COR-L47 (cell line): Measurements from ENCODE around the gene ALG9.

Source experiments
- DNase-seq: peaks from one replicate; lab custom pipeline; 2025; lab: John Stamatoyannopoulos, UW

The ALG9 gene

GRCh38 chr11:111765984-111766833 lies 105.2 kb downstream of the ALG9 start, which contains the start of gene PPP2R1B:
Gene PPP2R1B, minus strand, starts transcription at chr11:111766389. Its CDS starts 28 bp downstream, at chr11:111766361.
- DNase-seq = peak; percentile 26

GRCh38 chr11:111765320-111765983 lies 105.9 kb downstream of the ALG9 start:
- DNase-seq = no peak

GRCh38 chr11:111764621-111765020 lies 106.8 kb downstream of the ALG9 start:
- DNase-seq = no peak

- no peak for DNase-seq
Measured at GRCh38 chr11:111762981-111763643, 108.3 kb downstream of the ALG9 start.

GRCh38 chr11:111762526-111762925 lies 108.9 kb downstream of the ALG9 start:
- no peak for DNase-seq

- no peak for DNase-seq
Measured at GRCh38 chr11:111761036-111761435, 110.3 kb downstream of the ALG9 start.

- no peak for DNase-seq
Measured at GRCh38 chr11:111759778-111760407, 111.5 kb downstream of the ALG9 start.

GRCh38 chr11:111759376-111759775 lies 112.0 kb downstream of the ALG9 start:
- no peak for DNase-seq

GRCh38 chr11:111756097-111756496 lies 115.3 kb downstream of the ALG9 start:
- no peak for DNase-seq

- DNase-seq = no peak
Measured at GRCh38 chr11:111749646-111750045, 121.7 kb downstream of the ALG9 start.

GRCh38 chr11:111748035-111748804 lies 123.2 kb downstream of the ALG9 start:
- DNase-seq = no peak

GRCh38 chr11:111745719-111746504 lies 125.5 kb downstream of the ALG9 start:
- DNase-seq = no peak

- DNase-seq = no peak
Measured at GRCh38 chr11:111743700-111744099, 127.7 kb downstream of the ALG9 start.

- no peak for DNase-seq
Measured at GRCh38 chr11:111741751-111742150, 129.6 kb downstream of the ALG9 start.

GRCh38 chr11:111739299-111739698 lies 132.1 kb downstream of the ALG9 start:
- no peak for DNase-seq

GRCh38 chr11:111737444-111738210 lies 133.8 kb downstream of the ALG9 start:
- DNase-seq = no peak

- DNase-seq = no peak
Measured at GRCh38 chr11:111736621-111737443, 134.5 kb downstream of the ALG9 start.
